ENCODE data around the gene PTPRC. TPM values are rescaled to one million over a fixed set of nuclear protein-coding genes. Genes with fewer than 3 reads are reported as not detected.

PTPRC gene
- total RNA-seq, 1 experiment from 2014 or later, result not detected

DNA sequence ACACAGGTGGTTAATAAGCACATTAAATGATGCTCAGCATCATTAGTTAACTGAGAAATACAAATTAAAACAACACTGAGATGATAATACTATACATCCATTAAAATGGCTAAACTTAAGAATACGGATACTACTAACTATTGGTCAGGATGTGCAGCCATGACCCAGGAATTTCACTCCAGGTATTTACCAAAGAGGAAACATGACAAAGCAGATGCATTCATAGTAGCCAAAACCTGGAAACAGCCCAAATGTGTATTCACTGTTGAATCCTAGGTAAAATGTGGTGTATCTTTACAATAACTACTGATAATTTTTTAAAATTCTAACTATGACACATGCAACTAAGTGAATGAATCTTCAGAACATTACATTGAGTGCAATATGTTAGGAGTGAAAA lies 73.0 kb downstream of the PTPRC start:
- DNase-seq, result no peak
- no peaks in the 10 kb centered on the region for H3K27me3 ChIP-seq
- H3K36me3 ChIP-seq, result no peaks in the 10 kb centered on the region
- no peaks in the 10 kb centered on the region for H3K4me1 ChIP-seq
- H3K4me3 ChIP-seq, result no peak overlapping the region
- no peak overlapping the region for H3K27ac ChIP-seq
- no peaks in the 10 kb centered on the region for H3K9me3 ChIP-seq (replicated peaks)

DNA sequence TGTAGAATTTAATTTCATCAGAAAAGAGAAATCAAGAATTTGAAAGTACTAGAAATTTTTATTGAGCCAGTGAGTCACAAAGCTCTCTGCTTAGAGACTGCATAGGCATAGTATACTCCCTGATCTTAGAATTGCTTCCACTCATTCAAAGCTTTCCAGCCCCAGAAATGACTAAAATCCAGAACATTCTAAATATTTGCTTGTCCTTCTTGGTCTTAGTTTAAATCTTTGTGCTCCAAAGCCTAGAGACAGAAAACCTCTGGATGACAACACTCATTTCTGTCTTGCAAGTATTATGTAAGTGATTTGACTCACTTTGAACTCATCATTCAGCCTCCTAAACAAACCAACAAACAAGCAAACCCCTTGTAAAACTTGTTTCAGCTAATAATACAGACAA lies 74.2 kb downstream of the PTPRC start:
- no peaks in the 10 kb centered on the region for H3K36me3 ChIP-seq
- H3K9me3 ChIP-seq (replicated peaks), result no peaks in the 10 kb centered on the region
- DNase-seq, result no peak
- H3K4me3 ChIP-seq, result no peak overlapping the region
- H3K27me3 ChIP-seq, result no peaks in the 10 kb centered on the region
- H3K4me1 ChIP-seq, result no peaks in the 10 kb centered on the region
- no peak overlapping the region for H3K27ac ChIP-seq

DNA sequence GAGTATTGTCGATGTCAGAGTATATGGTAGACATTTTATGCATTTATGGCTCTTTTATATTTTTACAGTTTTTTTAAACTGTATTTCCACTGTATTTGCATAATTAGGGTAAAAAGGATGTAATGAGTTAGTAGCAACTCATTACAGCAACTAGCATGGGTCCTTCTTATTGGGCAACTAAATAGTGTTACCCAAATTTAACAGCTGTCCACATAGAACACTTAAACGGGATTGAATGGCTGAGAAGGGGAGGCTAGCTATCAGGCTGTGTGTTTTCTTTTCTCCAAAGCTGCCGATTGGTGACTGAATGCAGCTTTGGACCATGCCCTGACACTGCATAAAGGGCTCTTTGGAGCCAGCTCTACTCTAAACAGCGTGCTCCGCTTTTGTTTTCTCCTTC lies 75.4 kb downstream of the PTPRC start:
- Histone ChIP-seq H3K27ac (no peak overlapping the region), H3K4me1 (no peaks in the 10 kb centered on the region), H3K4me3 (no peak overlapping the region), H3K9me3 (replicated peaks) (no peaks in the 10 kb centered on the region), H3K27me3 (no peaks in the 10 kb centered on the region), H3K36me3 (no peaks in the 10 kb centered on the region)
- DNase-seq, result no peak

DNA sequence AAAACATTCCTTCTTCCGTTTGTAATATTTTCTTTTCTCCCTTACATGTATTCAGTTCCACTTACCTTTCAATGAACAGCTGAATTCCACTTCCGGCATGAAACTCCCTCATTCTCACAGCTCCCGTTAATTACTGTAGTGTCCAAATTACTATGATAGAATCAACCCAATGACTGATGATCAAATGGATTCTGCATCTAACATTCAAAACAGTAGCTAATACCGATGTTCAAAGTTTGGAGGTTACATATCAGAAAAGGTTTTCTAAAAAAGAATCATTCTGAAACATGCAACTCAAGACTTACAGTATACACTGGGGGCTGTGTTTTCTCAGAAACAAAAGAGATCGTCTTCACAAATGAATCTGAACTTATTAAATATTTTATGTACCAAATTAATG lies 77.2 kb downstream of the PTPRC start:
- no peaks in the 10 kb centered on the region for H3K4me1 ChIP-seq
- H3K27me3 ChIP-seq, result no peaks in the 10 kb centered on the region
- H3K4me3 ChIP-seq, result no peak overlapping the region
- H3K9me3 ChIP-seq (replicated peaks), result no peaks in the 10 kb centered on the region
- no peak for DNase-seq
- no peak overlapping the region for H3K27ac ChIP-seq
- no peaks in the 10 kb centered on the region for H3K36me3 ChIP-seq

DNA sequence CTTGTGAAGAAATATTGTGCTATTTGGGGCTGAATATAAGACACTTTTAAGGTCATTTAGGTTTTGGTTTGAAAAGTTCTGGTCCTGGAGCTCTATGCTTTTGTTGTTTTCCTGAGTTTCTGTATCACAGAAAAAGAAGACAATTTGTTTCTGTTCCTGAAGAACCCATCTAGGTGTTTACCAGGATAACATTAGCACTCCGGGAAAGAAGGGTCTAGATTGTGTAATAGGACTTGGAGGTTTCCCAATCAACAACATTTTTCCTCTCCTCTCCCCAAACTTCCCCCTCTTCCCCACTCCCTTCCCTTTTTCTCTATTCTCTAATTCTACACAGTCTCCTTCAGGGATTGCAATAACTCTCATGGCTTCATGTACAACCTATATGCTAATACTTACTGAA lies 78.7 kb downstream of the PTPRC start:
- no peaks in the 10 kb centered on the region for H3K9me3 ChIP-seq (replicated peaks)
- H3K4me3 ChIP-seq, result no peak overlapping the region
- no peaks in the 10 kb centered on the region for H3K27me3 ChIP-seq
- DNase-seq, result no peak
- H3K27ac ChIP-seq, result no peak overlapping the region
- no peaks in the 10 kb centered on the region for H3K36me3 ChIP-seq
- H3K4me1 ChIP-seq, result no peaks in the 10 kb centered on the region

DNA sequence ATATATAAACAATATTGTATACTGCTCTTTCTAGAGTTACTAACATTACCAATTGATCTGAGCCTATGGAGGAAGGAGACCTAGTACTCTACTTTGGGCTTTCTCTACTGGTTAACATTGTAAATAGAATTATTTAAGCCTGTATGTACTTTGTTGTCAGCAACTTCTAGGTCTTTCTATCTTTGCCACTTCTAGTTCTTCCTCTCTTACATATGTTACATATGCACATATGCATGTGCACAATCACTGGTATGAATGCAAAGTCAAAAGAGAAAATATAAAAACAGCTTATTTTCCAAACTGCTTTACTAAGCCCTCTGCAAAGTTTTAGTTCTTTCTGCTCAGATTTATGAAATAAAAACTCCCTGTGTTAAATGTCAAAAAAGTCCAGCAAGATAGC lies 84.3 kb downstream of the PTPRC start:
- no peak overlapping the region for H3K27ac ChIP-seq
- no peak overlapping the region for H3K4me3 ChIP-seq
- H3K9me3 ChIP-seq (replicated peaks), result no peaks in the 10 kb centered on the region
- no peaks in the 10 kb centered on the region for H3K4me1 ChIP-seq
- no peaks in the 10 kb centered on the region for H3K36me3 ChIP-seq
- no peak for DNase-seq
- H3K27me3 ChIP-seq, result no peaks in the 10 kb centered on the region

DNA sequence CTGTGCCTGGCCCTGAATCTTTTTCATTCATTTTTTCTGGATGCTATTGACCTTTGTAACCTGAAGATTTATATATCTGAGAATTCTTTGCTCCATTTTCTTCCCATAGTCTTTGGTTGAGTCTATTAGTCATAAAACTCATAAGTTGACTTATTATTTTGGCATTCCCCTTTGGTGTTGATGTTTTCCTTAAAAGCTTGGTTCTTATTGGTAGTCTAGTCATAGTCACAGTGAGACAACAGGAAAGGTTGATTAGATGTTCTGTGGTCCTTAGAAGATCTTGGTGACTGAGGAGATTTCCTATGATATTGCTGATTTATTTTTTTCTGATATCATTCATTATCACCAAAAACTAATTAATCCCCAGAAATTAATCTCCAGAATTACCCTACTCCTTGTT lies 86.2 kb downstream of the PTPRC start:
- Histone ChIP-seq H3K4me3 (no peak overlapping the region), H3K36me3 (no peaks in the 10 kb centered on the region), H3K9me3 (replicated peaks) (no peaks in the 10 kb centered on the region), H3K27me3 (no peaks in the 10 kb centered on the region), H3K4me1 (no peaks in the 10 kb centered on the region), H3K27ac (no peak overlapping the region)
- DNase-seq, result no peak

DNA sequence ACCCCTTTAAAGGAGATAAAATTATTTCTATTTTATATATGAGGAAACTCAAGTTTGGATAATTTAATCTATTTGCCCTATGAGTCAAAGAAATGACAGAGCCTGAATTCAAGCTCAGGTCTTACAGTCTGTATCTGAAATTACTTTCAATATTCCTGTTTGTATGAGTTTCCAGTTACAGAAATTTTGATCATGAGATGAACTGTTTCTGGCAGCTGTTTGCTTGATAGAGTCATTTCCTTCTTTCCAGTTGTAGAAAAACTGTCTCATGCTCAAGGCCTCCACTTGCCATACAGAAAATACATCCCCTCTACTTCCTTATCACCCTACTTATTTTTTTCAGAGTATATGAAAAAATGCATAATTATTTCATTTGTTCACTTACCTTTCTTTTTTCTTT lies 87.6 kb downstream of the PTPRC start:
- no peaks in the 10 kb centered on the region for H3K36me3 ChIP-seq
- H3K4me1 ChIP-seq, result no peaks in the 10 kb centered on the region
- DNase-seq, result no peak
- no peak overlapping the region for H3K4me3 ChIP-seq
- H3K27me3 ChIP-seq, result no peaks in the 10 kb centered on the region
- H3K27ac ChIP-seq, result no peak overlapping the region
- H3K9me3 ChIP-seq (replicated peaks), result no peaks in the 10 kb centered on the region

DNA sequence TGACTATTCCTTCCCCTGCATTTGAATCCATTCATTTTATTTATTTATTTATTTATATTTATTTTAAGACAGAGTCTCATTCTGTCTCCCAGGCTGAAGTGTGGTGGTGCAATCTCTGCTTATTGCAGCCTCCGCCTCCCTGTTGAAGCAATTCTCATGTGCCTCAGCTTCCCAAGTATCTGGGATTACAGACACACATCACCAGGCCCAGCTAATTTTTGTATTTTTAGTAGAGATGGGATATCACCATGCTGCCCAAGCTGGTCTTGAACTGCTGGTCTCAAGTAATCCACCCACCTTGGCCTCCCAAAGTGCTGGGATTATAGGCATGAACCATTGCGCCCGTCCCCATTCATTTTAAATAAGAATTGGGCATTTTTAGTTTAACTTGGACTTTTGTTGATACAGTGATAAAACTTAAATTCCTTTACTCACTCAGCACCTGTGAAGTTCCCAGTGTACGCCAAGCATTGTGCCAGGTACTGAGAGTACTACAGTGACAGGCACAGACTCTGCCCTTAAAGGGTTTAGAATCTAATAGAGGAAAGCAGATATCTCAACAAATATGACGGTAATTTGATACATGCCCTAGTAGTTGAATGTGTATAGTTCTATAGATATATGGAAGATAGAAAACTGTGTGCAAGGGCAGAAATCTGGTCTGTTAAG lies 90.5 kb downstream of the PTPRC start:
- no peak overlapping the region for H3K4me3 ChIP-seq
- H3K4me1 ChIP-seq, result no peaks in the 10 kb centered on the region
- H3K9me3 ChIP-seq (replicated peaks), result no peaks in the 10 kb centered on the region
- H3K27me3 ChIP-seq, result no peaks in the 10 kb centered on the region
- DNase-seq, result no peak
- H3K36me3 ChIP-seq, result no peaks in the 10 kb centered on the region
- H3K27ac ChIP-seq, result no peak overlapping the region

DNA sequence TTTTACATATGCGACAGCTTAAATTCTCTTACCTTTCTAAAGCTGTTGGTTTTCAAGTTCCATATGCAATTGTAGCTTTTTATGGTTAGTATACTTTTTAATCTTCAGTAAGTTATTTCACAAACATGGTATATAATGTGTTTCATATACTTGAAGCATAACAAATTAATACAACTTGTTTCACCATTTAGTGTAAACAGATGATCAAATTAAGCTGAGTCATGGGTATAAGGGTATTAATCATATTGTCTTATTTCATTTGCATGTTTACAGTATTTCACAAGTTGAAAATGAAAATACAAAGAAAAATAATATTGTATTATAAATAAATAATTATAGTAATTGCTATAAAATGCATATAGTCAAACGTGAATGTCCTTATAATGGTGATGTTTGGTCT lies 92.1 kb downstream of the PTPRC start:
- H3K36me3 ChIP-seq, result no peaks in the 10 kb centered on the region
- DNase-seq, result no peak
- H3K27me3 ChIP-seq, result no peaks in the 10 kb centered on the region
- no peak overlapping the region for H3K27ac ChIP-seq
- no peaks in the 10 kb centered on the region for H3K4me1 ChIP-seq
- H3K4me3 ChIP-seq, result no peak overlapping the region
- H3K9me3 ChIP-seq (replicated peaks), result no peaks in the 10 kb centered on the region

DNA sequence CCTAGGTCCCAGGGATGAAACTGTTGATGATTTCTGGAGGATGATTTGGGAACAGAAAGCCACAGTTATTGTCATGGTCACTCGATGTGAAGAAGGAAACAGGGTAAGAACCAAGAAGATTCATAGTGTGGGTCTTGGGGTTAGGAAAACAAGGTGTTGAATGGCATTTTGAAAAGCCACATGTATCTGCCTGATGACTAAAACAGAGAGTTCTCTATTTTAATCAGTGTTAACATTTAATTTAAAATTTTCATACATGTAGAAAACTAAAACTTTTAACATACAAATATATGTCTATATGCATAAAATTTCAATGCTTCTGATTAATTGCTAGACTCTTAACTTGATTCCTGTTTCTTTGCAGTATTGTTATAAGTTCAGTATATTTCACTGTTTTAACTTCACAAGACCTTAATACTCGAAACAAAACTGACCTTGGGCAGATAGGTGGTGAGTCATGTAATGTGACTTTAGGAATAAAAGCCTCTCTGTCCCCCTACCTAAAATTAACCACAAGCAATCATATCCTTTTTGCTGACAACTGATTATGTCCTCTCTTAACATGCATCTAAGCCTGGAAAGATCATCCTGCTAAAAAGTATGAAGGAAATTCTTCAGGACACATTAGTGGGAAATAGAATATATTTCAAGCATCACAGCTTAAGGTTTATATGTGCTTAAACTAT lies 95.6 kb downstream of the PTPRC start:
- H3K4me1 ChIP-seq, result no peaks in the 10 kb centered on the region
- H3K36me3 ChIP-seq, result no peaks in the 10 kb centered on the region
- no peaks in the 10 kb centered on the region for H3K9me3 ChIP-seq (replicated peaks)
- no peak overlapping the region for H3K27ac ChIP-seq
- no peak overlapping the region for H3K4me3 ChIP-seq
- no peaks in the 10 kb centered on the region for H3K27me3 ChIP-seq
- DNase-seq, result no peak

DNA sequence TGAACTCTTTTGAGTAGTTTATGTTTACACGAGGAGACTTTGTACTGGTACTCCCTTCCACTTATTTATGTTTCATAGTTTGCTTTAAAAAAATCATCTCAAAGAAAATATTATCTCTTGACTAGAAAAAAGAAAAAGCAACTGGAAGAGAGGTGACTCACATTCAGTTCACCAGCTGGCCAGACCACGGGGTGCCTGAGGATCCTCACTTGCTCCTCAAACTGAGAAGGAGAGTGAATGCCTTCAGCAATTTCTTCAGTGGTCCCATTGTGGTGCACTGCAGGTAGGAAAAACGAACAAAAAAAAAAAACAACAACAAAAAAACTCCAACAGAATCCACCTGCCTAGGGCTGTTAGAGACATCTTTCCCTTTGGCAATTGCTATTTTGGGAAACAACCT lies 102.9 kb downstream of the PTPRC start:
- Histone ChIP-seq H3K9me3 (replicated peaks) (no peaks in the 10 kb centered on the region), H3K4me1 (no peaks in the 10 kb centered on the region), H3K27me3 (no peaks in the 10 kb centered on the region), H3K4me3 (no peak overlapping the region), H3K36me3 (no peaks in the 10 kb centered on the region), H3K27ac (no peak overlapping the region)
- DNase-seq, result no peak

DNA sequence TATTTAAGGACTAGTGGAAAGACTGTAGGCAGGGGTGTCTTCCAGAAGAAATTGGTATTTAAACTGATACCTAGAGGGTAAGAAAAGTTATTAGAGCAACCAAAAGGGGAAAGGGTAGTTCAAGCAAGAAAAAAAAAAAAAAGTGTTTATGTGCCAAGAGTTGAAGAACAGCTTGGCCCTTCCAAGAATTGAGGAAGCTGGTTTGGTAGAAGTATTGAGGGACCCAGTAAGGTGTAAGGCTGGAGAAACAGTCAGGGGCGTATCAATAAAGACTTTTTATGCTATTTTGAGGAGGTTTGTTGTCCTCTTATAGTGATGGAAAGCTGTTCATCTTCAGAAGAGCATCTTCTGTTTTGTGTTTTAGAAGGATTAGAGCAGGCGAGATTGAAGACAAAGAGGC lies 108.3 kb downstream of the PTPRC start:
- H3K4me1 ChIP-seq, result no peaks in the 10 kb centered on the region
- no peak for DNase-seq
- no peak overlapping the region for H3K27ac ChIP-seq
- H3K36me3 ChIP-seq, result no peaks in the 10 kb centered on the region
- no peaks in the 10 kb centered on the region for H3K9me3 ChIP-seq (replicated peaks)
- no peaks in the 10 kb centered on the region for H3K27me3 ChIP-seq
- H3K4me3 ChIP-seq, result no peak overlapping the region

DNA sequence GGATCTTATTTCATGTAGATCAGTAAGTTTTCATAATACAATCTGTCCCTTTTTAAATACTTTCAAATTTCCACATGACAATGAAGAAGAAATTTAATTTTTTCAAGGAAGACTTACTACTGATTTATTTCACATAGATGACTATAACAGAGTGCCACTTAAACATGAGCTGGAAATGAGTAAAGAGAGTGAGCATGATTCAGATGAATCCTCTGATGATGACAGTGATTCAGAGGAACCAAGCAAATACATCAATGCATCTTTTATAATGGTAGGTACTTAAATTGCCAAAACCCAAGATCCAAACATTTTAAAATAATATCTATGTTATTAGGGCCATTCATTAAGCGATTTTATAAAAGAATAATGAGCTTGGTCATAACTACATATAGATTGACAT lies 110.4 kb downstream of the PTPRC start:
- no peaks in the 10 kb centered on the region for H3K4me1 ChIP-seq
- no peak for DNase-seq
- H3K9me3 ChIP-seq (replicated peaks), result no peaks in the 10 kb centered on the region
- H3K27ac ChIP-seq, result no peak overlapping the region
- no peaks in the 10 kb centered on the region for H3K36me3 ChIP-seq
- H3K4me3 ChIP-seq, result no peak overlapping the region
- no peaks in the 10 kb centered on the region for H3K27me3 ChIP-seq

DNA sequence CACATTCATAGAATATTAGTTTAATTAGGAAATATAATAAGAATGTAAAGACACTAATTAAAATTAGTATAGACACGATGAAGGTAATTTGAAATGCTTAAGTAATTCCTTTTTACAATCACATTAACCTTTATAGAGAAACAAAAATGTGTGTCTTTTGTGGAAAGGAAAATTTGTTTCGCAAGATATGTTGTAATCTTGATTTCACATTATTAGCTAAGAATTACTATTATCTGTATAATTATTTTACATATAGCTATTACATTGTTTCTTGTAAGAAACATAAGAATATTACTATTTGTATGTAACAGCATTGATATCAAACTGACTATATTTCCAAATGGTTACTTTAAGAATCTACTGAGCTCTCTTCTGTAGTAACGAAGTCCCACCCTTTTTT lies 111.2 kb downstream of the PTPRC start:
- no peaks in the 10 kb centered on the region for H3K4me1 ChIP-seq
- H3K27me3 ChIP-seq, result no peaks in the 10 kb centered on the region
- no peak overlapping the region for H3K27ac ChIP-seq
- H3K9me3 ChIP-seq (replicated peaks), result no peaks in the 10 kb centered on the region
- H3K4me3 ChIP-seq, result no peak overlapping the region
- no peaks in the 10 kb centered on the region for H3K36me3 ChIP-seq
- no peak for DNase-seq

DNA sequence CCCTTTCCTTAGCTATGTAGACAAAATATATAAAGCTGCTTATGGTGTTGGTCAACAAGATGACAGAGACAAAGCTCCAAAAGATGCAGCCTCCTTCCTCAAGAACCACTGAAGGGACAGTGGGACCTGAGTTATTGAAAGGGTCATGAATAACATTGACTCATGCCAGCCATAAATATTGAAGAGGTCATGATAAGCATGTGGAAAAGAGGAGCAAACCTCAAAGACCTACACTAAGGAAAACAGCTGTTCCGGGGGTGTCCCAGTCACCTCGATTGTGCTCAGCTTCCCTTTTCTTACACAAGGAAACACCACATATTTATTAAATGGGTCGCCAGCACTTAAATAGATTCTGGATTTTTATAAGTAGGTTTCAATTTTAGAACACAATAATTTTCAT lies 112.9 kb downstream of the PTPRC start:
- Histone ChIP-seq H3K36me3 (no peaks in the 10 kb centered on the region), H3K4me1 (no peaks in the 10 kb centered on the region), H3K9me3 (replicated peaks) (no peaks in the 10 kb centered on the region), H3K4me3 (no peak overlapping the region), H3K27me3 (no peaks in the 10 kb centered on the region), H3K27ac (no peak overlapping the region)
- no peak for DNase-seq
